SK-N-SH treated with all-trans-retinoic acid at 6 μM for 48 hours (cell line): Measurements from ENCODE around the gene CFAP20.

ENCODE experiments used
- ATAC-seq: fragments of 200-7000 bp; cut with Tn5 transposase; 3 replicates; pipeline ENCODE4 v1.9.1; 2020; ENCODE audit warnings: mild to moderate bottlenecking, moderate library complexity
- ARNTL ChIP-seq: fragments of 450-650 bp; formaldehyde crosslinking; IDR thresholded peaks from 2 replicates; pipeline ENCODE4 v1.5.0; 2020; ENCODE audit warnings: low read depth, mild to moderate bottlenecking, moderate library complexity, borderline replicate concordance
- ESRRG ChIP-seq: fragments of 250-450 bp; sonication (Bioruptor Pico); IDR thresholded peaks from 2 replicates; pipeline ENCODE4 v1.6.1; 2021; ENCODE audit warnings: mild to moderate bottlenecking
- GLIS3 ChIP-seq: fragments of 250-450 bp; sonication (Bioruptor Pico); IDR thresholded peaks from 2 replicates; pipeline ENCODE4 v1.5.0; 2020; ENCODE audit warnings: mild to moderate bottlenecking, moderate library complexity
- ISL1 ChIP-seq: fragments of 250-450 bp; sonication (Bioruptor Pico); IDR thresholded peaks from 2 replicates; pipeline ENCODE4 v2.1.2; 2022; ENCODE audit warnings: mild to moderate bottlenecking, moderate library complexity
- OSR1 ChIP-seq: fragments of 250-450 bp; sonication (Bioruptor Pico); IDR thresholded peaks from 2 replicates; pipeline ENCODE4 v1.8.0; 2022; ENCODE audit warnings: moderate library complexity, mild to moderate bottlenecking, inconsistent platforms
- POU6F1 ChIP-seq: fragments of 250-450 bp; sonication (Bioruptor Pico); IDR thresholded peaks from 2 replicates; pipeline ENCODE4 v1.8.0; 2021; ENCODE audit warnings: low read depth, mild to moderate bottlenecking, moderate library complexity, borderline replicate concordance
- PPARA ChIP-seq: fragments of 250-450 bp; sonication (Bioruptor Pico); IDR thresholded peaks from 2 replicates; pipeline ENCODE4 v1.5.0; 2020; ENCODE audit warnings: mild to moderate bottlenecking, borderline replicate concordance
- RARB ChIP-seq: fragments of 250-450 bp; sonication (Bioruptor Pico); IDR thresholded peaks from 2 replicates; pipeline ENCODE4 v1.8.0; 2021; ENCODE audit warnings: mild to moderate bottlenecking, moderate library complexity
- SNAI2 ChIP-seq: fragments of 250-450 bp; sonication (Bioruptor Pico); IDR thresholded peaks from 2 replicates; pipeline ENCODE4 v1.5.0; 2020; ENCODE audit warnings: mild to moderate bottlenecking, moderate library complexity
- TCF4 ChIP-seq: fragments of 250-450 bp; sonication (Bioruptor Pico); IDR thresholded peaks from 2 replicates; pipeline ENCODE4 v1.8.0; 2021; ENCODE audit warnings: mild to moderate bottlenecking, moderate library complexity, borderline replicate concordance
- TOX ChIP-seq: fragments of 250-450 bp; sonication (Bioruptor Pico); IDR thresholded peaks from 2 replicates; pipeline ENCODE4 v1.8.0; 2021; ENCODE audit warnings: mild to moderate bottlenecking, moderate library complexity, borderline replicate concordance
- TSHZ2 ChIP-seq: fragments of 250-450 bp; sonication (Bioruptor Pico); IDR thresholded peaks from 2 replicates; pipeline ENCODE4 v1.5.0; 2020; ENCODE audit warnings: mild to moderate bottlenecking, moderate library complexity
- ZC3H10 ChIP-seq: fragments of 250-450 bp; sonication (Bioruptor Pico); IDR thresholded peaks from 2 replicates; pipeline ENCODE4 v1.5.1; 2021; ENCODE audit warnings: mild to moderate bottlenecking, moderate library complexity
- ZFP3 ChIP-seq: fragments of 250-450 bp; sonication (Bioruptor Pico); IDR thresholded peaks from 2 replicates; pipeline ENCODE4 v1.5.0; 2020; ENCODE audit warnings: mild to moderate bottlenecking, moderate library complexity
- ZFP30 ChIP-seq: fragments of 450-650 bp; formaldehyde crosslinking; IDR thresholded peaks from 2 replicates; pipeline ENCODE4 v1.5.0; 2022; ENCODE audit warnings: mild to moderate bottlenecking, moderate library complexity
- ZNF70 ChIP-seq: fragments of 450-650 bp; formaldehyde crosslinking; IDR thresholded peaks from 2 replicates; pipeline ENCODE4 v1.5.0; 2020; ENCODE audit warnings: mild to moderate bottlenecking, moderate library complexity
- ZNF8 ChIP-seq: fragments of 450-650 bp; formaldehyde crosslinking; IDR thresholded peaks from 2 replicates; pipeline ENCODE4 v1.5.0; 2020; ENCODE audit warnings: mild to moderate bottlenecking, moderate library complexity
- TF ChIP-seq, protein P1 (sequence below): fragments of 250-450 bp; sonication (Bioruptor Pico); IDR thresholded peaks from 2 replicates; pipeline ENCODE4 v1.8.0; 2020; ENCODE audit warnings: mild to moderate bottlenecking, moderate library complexity, borderline replicate concordance

The CFAP20 gene

DNA sequence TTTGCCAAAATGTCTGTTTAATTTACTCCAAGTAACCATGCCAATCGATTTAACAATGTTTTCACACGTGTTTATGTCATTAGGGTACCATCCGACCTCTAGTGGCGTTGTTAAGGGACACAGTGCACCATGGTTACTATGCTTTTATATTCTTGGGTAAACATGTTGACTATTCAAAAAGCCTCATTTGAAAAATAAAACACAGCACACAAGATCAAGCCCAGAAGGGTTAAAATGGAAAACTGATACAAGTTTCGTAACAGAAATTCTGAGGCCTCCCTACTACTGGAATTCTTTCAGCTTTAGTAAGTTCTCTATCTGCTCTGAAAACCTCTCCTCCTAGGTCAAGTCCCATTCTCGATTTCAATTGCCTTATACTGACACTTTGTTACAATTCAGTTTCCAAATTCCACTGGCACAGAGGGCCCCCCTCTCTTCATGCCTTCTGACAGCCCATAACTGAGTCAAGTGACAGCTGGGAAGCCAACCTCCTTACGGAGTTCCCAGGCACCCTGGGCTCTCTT lies 2.1 kb downstream of the CFAP20 start (continued):
- no peak for TF ChIP-seq TSHZ2
- TF ChIP-seq ESRRG = no peak
- TF ChIP-seq ZC3H10 (CRISPR knock-in tag) = no peak
- no peak for TF ChIP-seq ARNTL (CRISPR knock-in tag)
- TF ChIP-seq POU6F1 = no peak
- TF ChIP-seq ISL1 (CRISPR knock-in tag) = no peak
- no peak for TF ChIP-seq ZNF8
- TF ChIP-seq OSR1 = no peak

DNA sequence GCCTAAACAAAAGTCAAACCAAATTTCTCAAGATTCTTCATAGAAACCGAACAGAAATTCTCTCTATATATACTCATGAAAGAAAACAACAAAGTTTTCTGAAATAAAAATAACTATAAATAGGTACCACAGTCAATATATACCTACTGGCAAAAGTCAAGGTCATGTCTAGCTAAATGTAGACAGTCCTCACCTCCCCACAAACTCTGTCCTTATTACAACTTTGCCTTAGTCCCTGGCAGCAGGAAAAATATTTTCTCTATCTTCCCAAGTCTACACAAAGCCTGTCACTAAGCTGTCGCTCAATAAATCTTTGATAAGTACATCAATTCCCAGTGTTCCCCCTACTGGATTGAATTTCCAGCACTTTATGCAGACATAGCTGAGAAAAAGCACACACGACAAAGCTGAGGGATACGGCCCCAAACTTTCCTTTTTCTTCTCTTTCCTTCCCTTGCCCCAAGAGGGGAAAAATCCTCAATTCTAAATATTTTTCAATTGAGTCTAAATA lies 2.7 kb downstream of the CFAP20 start:
- no peak for ATAC-seq
- TF ChIP-seq SNAI2 (CRISPR knock-in tag) (no peak), ZFP3 (CRISPR knock-in tag) (no peak), ZNF8 (no peak), RARB (CRISPR knock-in tag) (no peak), ARNTL (CRISPR knock-in tag) (no peak), TOX (CRISPR knock-in tag) (no peak), GLIS3 (CRISPR knock-in tag) (no peak), TSHZ2 (no peak), PPARA (no peak)

DNA sequence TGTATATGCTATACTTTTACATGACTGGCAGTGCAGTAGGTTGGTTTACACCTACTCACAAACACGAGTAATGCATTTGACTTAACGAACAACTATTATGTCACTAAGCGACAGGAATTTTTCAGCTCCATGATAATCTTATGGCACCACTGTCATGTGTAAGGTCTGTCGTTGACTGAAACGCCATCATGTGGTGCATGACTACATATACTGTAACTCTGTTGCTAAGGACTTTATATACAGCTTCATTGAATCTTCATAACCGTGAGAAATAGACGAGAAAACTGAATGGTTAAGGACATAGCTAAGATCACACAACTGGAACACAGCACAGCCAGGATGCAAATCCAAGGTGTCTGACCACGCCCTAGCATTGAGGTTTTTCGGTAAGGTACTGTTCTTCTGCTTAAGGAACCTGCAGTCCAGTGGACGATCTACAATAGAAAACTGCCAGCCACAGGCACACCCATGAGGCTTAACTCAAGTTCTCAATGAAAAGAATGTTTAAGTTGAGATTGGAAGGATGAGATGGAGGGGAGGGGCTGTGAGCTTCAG lies 3.3 kb downstream of the CFAP20 start:
- ATAC-seq = no peak
- TF ChIP-seq ZNF70 (CRISPR knock-in tag) (no peak), SNAI2 (CRISPR knock-in tag) (no peak), OSR1 (no peak), ZC3H10 (CRISPR knock-in tag) (no peak), ARNTL (CRISPR knock-in tag) (no peak), ESRRG (no peak)

GRCh38 chr16:58125041-58125440 lies 4.1 kb downstream of the CFAP20 start:
- ATAC-seq = no peak
- TF ChIP-seq GLIS3 (CRISPR knock-in tag) = no peak
- no peak for TF ChIP-seq TSHZ2
- TF ChIP-seq ESRRG = no peak
- no peak for TF ChIP-seq TOX (CRISPR knock-in tag)
- no peak for TF ChIP-seq SNAI2 (CRISPR knock-in tag)
- TF ChIP-seq TCF4 = no peak
- no peak for TF ChIP-seq ZNF8
- no peak for TF ChIP-seq ZFP30 (CRISPR knock-in tag)
- TF ChIP-seq PPARA = no peak
- no peak for TF ChIP-seq ZC3H10 (CRISPR knock-in tag)
- no peak for TF ChIP-seq OSR1
- TF ChIP-seq, protein P1, sequence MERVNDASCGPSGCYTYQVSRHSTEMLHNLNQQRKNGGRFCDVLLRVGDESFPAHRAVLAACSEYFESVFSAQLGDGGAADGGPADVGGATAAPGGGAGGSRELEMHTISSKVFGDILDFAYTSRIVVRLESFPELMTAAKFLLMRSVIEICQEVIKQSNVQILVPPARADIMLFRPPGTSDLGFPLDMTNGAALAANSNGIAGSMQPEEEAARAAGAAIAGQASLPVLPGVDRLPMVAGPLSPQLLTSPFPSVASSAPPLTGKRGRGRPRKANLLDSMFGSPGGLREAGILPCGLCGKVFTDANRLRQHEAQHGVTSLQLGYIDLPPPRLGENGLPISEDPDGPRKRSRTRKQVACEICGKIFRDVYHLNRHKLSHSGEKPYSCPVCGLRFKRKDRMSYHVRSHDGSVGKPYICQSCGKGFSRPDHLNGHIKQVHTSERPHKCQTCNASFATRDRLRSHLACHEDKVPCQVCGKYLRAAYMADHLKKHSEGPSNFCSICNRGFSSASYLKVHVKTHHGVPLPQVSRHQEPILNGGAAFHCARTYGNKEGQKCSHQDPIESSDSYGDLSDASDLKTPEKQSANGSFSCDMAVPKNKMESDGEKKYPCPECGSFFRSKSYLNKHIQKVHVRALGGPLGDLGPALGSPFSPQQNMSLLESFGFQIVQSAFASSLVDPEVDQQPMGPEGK (CRISPR knock-in tag) = no peak
